Testis (tissue), 2 donors: ENCODE measurements around the gene ZBTB12.
A peak's percentile ranks its signal among the peaks of the same experiment; 100 is the strongest.

Experiments
- CTCF ChIP-seq, 3 experiments: fragments of 450-650 bp in 2 of 3; fragments of 200-600 bp in 1 of 3; sonication (generic) in 1 of 3; IDR thresholded peaks; one replicate each; pipeline ENCODE4 v1.5.1; 2016 to 2019; ENCODE audit warnings: antibody characterized with exemption in 3 of 3, mild to moderate bottlenecking in 2 of 3, moderate library complexity in 1 of 3
- POLR2A ChIP-seq: fragments of 450-650 bp; IDR thresholded peaks from one replicate; pipeline ENCODE4 v1.6.1; 2017; ENCODE audit warnings: antibody characterized with exemption, mild to moderate bottlenecking, moderate library complexity

GRCh38 chr6:31862344-31863235, 39.3 kb downstream of the ZBTB12 start, which contains the start of gene NEU1:
- TF ChIP-seq CTCF (IDR thresholded peaks at IDR 0.05) = peak in 1 of 3 experiments; percentile 25
- peak; percentile 97 for TF ChIP-seq POLR2A
